ENCODE data around the gene TUBGCP2.

The TUBGCP2 gene

DNA sequence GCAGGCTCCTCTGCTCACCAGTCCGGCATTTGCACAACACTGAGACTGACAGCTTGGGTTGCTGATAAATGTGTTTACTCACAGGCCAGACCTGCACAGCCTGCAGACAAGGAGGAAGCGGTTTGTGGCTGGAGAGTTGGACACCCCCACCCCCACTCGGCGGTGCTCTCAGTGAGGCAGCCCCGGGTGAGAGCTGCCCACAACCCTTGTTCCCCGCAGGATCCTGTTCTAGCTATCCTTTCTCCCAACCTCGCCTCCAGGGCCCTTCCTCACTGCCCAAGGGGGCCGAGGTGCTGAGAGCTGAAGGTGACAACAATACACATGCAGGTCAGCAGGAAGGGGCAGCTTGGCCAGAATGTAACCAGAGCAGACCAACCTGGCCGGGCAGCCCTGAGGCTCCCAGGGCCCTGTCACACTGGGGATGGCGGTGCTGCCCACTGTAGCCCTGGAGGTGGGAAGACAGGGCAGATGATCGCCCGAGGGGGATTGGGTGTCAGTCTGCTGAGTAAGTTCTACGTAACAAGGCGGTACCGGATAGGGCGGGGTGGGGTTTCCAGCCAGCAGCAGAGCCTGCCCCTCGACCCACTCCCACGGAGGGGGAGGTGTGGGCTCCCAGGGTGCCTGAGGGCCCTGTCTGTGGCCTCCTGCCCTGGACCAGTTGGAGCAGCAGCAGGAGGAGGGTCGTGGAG, 30.0 kb downstream of the TUBGCP2 start:
- TF ChIP-seq FOXP2 (optimal IDR thresholded peaks at IDR 0.05; ENCODE audit: borderline replicate concordance, extremely low read depth, extremely low read length, insufficient read depth) (peak; percentile 97), SIN3A (IDR thresholded peaks at IDR 0.05; ENCODE audit: borderline replicate concordance, insufficient read depth, low read length) (no peak)

GRCh38 chr10:133277993-133278576, 30.6 kb downstream of the TUBGCP2 start:
- TF ChIP-seq FOXP2 (optimal IDR thresholded peaks at IDR 0.05; ENCODE audit: borderline replicate concordance, extremely low read depth, extremely low read length, insufficient read depth) (no peak), SIN3A (IDR thresholded peaks at IDR 0.05; ENCODE audit: borderline replicate concordance, insufficient read depth, low read length) (no peak), POLR2AphosphoS5 (IDR thresholded peaks at IDR 0.05; ENCODE audit: low read depth, low read length) (no peak), TAF1 (IDR thresholded peaks at IDR 0.05; ENCODE audit: borderline replicate concordance, insufficient read depth, low read length) (no peak)
- TF ChIP-seq, protein P1, sequence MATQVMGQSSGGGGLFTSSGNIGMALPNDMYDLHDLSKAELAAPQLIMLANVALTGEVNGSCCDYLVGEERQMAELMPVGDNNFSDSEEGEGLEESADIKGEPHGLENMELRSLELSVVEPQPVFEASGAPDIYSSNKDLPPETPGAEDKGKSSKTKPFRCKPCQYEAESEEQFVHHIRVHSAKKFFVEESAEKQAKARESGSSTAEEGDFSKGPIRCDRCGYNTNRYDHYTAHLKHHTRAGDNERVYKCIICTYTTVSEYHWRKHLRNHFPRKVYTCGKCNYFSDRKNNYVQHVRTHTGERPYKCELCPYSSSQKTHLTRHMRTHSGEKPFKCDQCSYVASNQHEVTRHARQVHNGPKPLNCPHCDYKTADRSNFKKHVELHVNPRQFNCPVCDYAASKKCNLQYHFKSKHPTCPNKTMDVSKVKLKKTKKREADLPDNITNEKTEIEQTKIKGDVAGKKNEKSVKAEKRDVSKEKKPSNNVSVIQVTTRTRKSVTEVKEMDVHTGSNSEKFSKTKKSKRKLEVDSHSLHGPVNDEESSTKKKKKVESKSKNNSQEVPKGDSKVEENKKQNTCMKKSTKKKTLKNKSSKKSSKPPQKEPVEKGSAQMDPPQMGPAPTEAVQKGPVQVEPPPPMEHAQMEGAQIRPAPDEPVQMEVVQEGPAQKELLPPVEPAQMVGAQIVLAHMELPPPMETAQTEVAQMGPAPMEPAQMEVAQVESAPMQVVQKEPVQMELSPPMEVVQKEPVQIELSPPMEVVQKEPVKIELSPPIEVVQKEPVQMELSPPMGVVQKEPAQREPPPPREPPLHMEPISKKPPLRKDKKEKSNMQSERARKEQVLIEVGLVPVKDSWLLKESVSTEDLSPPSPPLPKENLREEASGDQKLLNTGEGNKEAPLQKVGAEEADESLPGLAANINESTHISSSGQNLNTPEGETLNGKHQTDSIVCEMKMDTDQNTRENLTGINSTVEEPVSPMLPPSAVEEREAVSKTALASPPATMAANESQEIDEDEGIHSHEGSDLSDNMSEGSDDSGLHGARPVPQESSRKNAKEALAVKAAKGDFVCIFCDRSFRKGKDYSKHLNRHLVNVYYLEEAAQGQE (IDR thresholded peaks at IDR 0.05; ENCODE audit: insufficient read depth in 1 of 2, low read depth in 2 of 2, low read length in 2 of 2) = no peak

DNA sequence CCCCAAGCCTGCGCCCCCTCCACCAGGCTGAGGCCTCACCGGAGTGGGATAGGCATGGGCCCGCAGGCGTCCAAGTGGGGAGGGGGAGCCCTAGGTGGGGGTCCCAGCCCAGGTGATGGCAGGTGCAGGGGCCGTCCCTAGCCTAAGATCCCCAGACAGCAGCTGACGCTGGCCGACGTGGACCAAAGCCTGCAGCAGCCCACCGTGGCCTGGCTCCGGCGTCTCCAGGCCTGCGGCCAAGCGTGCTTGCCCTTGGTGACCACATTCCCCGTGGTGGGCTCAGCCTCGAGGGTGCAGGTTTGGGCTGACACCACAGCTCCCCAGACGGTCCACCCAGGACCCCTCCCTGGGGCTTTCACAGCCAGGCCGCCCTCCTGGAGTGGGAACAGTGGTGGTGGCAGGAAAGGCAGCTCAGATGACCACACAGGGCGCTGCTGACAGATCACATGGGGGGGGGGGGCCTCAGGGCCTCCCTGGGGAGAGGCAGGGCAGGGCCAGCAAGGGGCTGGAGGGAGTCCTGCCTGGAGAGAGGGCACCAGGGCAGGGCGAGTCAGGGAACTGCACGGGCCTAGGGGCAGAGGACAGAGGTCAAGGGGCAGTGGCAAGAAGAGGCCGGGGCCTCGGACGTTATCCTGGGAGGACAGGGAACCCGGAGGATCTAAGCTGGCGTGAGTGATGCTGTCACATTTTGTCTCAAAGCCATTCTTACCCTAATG, 31.2 kb downstream of the TUBGCP2 start:
- TF ChIP-seq FOXP2 (optimal IDR thresholded peaks at IDR 0.05; ENCODE audit: borderline replicate concordance, extremely low read depth, extremely low read length, insufficient read depth) (no peak), POLR2AphosphoS5 (IDR thresholded peaks at IDR 0.05; ENCODE audit: low read depth, low read length) (no peak)

DNA sequence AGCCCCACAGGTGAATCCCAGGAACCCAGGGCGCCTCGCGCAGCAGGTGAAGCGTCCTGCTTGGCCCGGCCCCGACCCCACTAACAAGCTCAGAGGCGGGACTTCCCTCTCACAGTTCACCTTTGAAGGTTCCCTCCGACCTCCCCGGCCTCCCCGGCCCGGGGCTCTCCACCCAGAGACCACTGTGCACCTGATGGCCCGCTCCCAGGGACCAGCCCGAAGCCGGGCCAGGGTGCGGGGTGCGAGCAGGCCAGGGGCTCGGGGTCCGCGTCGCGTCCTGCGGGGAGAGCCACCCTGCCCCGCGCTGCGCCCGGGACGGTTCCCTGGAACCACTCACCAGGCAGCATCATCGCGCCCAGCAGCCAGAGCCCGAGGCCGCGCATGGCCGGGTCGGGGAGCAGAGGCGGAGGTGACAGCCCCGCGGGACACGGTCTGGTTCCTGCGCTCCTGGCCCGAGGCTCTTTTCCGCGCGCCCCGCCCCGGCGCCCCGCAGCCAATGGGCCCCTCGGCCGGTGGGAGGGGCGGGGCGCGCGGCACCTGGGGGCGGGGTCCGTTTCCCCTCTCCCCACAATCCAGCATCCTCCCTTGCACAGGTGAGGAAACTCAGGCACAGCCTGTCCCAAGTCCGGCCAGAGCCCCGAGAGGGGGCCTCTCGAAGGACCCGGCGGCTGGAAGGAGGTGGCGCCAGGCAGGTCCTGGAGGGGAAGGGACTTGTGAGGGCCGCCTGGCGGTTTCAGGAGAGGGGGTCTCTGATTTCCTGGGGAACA, 32.1 kb downstream of the TUBGCP2 start, which contains the start of gene ADAM8:
Gene ADAM8, minus strand, starts transcription at position 434 of the 767 bp plus-strand sequence. Its CDS starts 51 bp downstream, at position 383.
- TF ChIP-seq, protein P1 (IDR thresholded peaks at IDR 0.05; ENCODE audit: insufficient read depth in 1 of 2, low read depth in 2 of 2, low read length in 2 of 2) = no peak
- no peak for TF ChIP-seq TAF1 (IDR thresholded peaks at IDR 0.05; ENCODE audit: borderline replicate concordance, insufficient read depth, low read length)

DNA sequence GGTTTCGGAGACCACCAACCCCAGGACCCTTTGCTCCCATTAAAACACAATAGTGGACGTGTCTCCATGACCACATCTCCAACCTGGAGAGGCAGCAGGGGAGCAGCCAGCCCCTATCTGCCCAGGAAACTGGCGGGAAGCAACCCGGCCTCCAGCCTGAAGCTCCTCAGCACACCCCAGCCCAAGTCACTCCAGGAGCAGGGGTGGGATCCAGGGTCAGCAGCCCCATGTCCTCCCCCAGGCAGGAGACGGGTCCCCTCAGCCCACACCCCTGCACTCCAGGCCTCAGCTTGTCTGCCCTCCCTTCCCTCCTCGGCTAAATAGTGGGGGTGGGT, 32.6 kb downstream of the TUBGCP2 start:
- TF ChIP-seq FOXP2 (optimal IDR thresholded peaks at IDR 0.05; ENCODE audit: borderline replicate concordance, extremely low read depth, extremely low read length, insufficient read depth) (no peak), POLR2AphosphoS5 (IDR thresholded peaks at IDR 0.05; ENCODE audit: low read depth, low read length) (no peak), TAF1 (IDR thresholded peaks at IDR 0.05; ENCODE audit: borderline replicate concordance, insufficient read depth, low read length) (no peak), SIN3A (IDR thresholded peaks at IDR 0.05; ENCODE audit: borderline replicate concordance, insufficient read depth, low read length) (no peak)
- TF ChIP-seq, protein P1 (IDR thresholded peaks at IDR 0.05; ENCODE audit: insufficient read depth in 1 of 2, low read depth in 2 of 2, low read length in 2 of 2) = no peak
